Measurements from ENCODE around the gene GALNT18. TPM values are rescaled to one million over a fixed set of nuclear protein-coding genes. Genes with fewer than 3 reads are reported as not detected.

Gene GALNT18
- total RNA-seq, 2 donors from 2014 or later: 5.3 to 7.3 TPM

DNA sequence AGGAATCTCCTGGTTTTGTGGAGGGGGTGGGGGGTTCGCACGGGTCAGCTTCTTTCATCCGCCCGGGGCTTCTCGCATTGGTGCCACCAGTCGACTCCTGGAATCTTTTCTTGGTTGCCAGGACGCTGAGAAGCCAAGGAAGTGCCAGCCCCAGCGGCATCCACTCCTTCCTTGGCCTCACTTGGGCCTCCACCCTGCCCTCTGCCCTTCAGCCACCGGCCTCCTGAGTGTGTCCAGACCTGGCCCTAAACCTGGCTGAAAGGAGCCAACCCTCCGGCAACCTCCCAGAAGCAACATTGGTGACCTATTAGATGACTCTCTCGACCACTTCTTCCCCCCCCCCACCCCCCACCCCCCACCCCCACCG lies 518 bp upstream of the GALNT18 start:
- no peaks in the 10 kb centered on the region for H3K9me3 ChIP-seq
- TF ChIP-seq POLR2A (IDR thresholded peaks at IDR 0.05): no peak
- TF ChIP-seq, protein P1, sequence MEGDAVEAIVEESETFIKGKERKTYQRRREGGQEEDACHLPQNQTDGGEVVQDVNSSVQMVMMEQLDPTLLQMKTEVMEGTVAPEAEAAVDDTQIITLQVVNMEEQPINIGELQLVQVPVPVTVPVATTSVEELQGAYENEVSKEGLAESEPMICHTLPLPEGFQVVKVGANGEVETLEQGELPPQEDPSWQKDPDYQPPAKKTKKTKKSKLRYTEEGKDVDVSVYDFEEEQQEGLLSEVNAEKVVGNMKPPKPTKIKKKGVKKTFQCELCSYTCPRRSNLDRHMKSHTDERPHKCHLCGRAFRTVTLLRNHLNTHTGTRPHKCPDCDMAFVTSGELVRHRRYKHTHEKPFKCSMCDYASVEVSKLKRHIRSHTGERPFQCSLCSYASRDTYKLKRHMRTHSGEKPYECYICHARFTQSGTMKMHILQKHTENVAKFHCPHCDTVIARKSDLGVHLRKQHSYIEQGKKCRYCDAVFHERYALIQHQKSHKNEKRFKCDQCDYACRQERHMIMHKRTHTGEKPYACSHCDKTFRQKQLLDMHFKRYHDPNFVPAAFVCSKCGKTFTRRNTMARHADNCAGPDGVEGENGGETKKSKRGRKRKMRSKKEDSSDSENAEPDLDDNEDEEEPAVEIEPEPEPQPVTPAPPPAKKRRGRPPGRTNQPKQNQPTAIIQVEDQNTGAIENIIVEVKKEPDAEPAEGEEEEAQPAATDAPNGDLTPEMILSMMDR (IDR thresholded peaks at IDR 0.05): no peak
- intact Hi-C loops (cut with DNase I): no loop called here
- no peaks in the 10 kb centered on the region for H3K27me3 ChIP-seq
- no peaks in the 10 kb centered on the region for H3K36me3 ChIP-seq (replicated peaks in 1 of 2; ENCODE audit: insufficient read depth in 1 of 2, low read depth in 2 of 2)
- 8 to 15% methylated on average over 12 of the region's 12 CpGs for WGBS, 2 donors
- no peak for ATAC-seq
- H3K27ac ChIP-seq: peak overlapping the region in 3 of 4 donors; percentile 55 to 78 (median 70)
- no peak overlapping the region for H3K4me3 ChIP-seq
- H3K4me1 ChIP-seq: peaks cover 26% of the 10 kb centered on the region
- DNase-seq: no peak

DNA sequence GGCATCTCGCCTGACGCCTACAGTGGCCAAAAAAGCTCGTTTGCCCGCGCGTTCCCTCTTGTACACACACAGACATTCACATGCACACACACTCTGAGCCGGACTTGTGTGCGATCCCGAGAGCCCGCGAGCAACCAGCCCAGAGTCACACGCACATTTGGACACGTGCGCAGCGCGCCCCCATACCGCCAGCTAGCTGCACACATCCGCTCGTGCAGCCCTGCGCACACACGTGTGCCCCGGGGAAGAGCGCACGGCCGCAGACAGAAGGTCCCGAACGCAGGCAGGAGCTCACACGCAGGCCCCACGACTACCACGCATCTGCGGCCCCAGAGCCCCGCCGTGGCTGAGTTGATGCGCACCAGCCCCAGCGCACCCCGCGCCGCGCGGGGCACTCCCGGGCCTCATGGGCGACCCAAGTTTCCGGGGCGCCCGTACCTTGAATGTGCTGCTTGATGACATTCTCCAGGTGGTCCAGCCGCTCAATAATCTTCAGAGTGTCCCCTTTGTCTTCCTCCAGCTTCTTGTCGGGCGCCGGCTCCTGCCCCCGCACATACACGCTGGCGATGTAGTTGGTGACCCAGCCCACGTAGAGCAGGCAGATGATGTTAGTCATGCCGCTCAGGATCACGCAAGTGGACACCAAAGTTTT lies 758 bp downstream of the GALNT18 start:
- intact Hi-C loops (cut with DNase I): no loop called here
- Histone ChIP-seq H3K36me3 (replicated peaks in 1 of 2; ENCODE audit: insufficient read depth in 1 of 2, low read depth in 2 of 2) (no peaks in the 10 kb centered on the region), H3K27me3 (no peaks in the 10 kb centered on the region), H3K27ac (peak overlapping the region in 3 of 4 donors; percentile 51 to 70 (median 67)), H3K9me3 (no peaks in the 10 kb centered on the region), H3K4me3 (peak overlapping the region; percentile 19 to 43), H3K4me1 (peaks cover 26% of the 10 kb centered on the region)
- ATAC-seq (peak; percentile 5), DNase-seq (peak; percentile 17 to 39 (median 27))
- TF ChIP-seq, protein P1 (IDR thresholded peaks at IDR 0.05): peak in 1 of 7 experiments; percentile 5
- no peak for TF ChIP-seq POLR2A (IDR thresholded peaks at IDR 0.05)
- WGBS, 2 donors: 0 to 1% methylated on average over 12 to 55 of the region's 55 CpGs

DNA sequence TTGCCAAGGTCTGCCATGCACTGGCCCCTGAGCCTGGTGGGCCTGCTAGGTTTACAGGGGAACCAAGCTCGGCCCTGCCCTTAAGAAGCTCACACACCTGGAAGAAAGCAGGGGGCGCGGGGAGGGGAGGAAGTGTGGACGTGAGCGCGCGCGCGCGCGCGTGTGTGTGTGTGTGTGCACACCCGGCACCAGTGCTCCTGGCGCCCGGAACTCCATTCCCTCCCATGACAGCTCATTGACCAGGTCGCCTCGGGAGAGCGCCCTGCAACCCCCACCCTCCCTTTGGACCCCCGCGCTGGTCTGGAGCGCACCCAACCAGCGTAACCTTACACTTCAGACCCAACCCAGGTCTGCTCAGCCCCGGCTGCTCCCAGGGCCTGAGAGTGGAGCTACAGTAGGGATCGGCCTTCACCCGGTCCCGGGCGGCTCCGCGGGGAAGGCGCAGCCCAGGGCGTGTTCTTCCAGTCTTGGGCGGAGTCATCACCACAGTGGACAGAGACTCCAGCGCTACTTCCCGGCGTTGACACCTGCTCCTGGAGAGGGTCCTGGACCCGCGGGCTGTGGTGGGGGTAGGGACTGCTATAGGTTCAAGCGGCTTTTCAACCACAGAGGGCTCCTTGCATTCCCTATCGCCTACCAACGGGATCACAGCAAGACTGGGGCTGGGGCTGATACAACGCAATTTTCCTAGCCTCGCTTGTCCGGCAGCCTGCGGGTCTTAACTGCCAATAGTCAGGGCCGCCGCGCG lies 1.5 kb downstream of the GALNT18 start:
- Histone ChIP-seq H3K9me3 (no peaks in the 10 kb centered on the region), H3K27ac (peak overlapping the region in 2 of 4 donors; percentile 67 to 70), H3K36me3 (replicated peaks in 1 of 2; ENCODE audit: insufficient read depth in 1 of 2, low read depth in 2 of 2) (no peaks in the 10 kb centered on the region), H3K27me3 (no peaks in the 10 kb centered on the region), H3K4me3 (peak overlapping the region; percentile 19 to 43), H3K4me1 (peaks cover 26% of the 10 kb centered on the region)
- DNase-seq (peak; percentile 47 to 57 (median 52)), ATAC-seq (peak; percentile 40)
- intact Hi-C loops (cut with DNase I): no loop called here
- TF ChIP-seq POLR2A (IDR thresholded peaks at IDR 0.05): peak in 2 of 3 donors; percentile 3 to 26
- TF ChIP-seq, protein P1 (IDR thresholded peaks at IDR 0.05): peak in 1 of 7 experiments; percentile 3
- 1 to 8% methylated on average over 18 to 35 of the region's 48 CpGs for WGBS, 2 donors

DNA sequence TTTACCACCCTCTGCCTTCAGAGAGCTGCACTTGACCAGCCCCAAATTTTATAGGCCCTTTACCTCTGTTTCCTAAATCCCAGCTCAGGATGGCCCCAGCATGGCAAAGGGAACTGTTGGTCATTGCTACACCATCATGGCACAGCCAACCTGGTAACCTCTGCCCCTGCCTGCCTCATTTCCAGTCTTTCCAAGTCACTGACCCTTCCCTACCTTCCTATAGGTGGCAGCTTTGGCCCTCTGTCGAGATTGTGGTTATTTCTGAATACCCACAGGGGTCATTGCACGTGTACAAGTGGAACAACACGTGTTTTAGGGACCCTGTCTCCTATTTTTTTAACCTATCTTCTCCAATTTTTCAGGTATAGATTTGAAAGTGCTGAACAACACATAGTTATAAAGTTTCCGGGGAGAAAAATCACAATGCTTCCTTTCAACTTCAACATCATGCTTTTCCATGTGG lies 2.8 kb downstream of the GALNT18 start:
- WGBS, 2 donors: 46 to 59% methylated on average over 4 of the region's 4 CpGs
- H3K9me3 ChIP-seq: no peaks in the 10 kb centered on the region
- ATAC-seq (no peak), DNase-seq (no peak)
- no peaks in the 10 kb centered on the region for H3K27me3 ChIP-seq
- no peak for TF ChIP-seq POLR2A (IDR thresholded peaks at IDR 0.05)
- TF ChIP-seq, protein P1 (IDR thresholded peaks at IDR 0.05): peak in 1 of 7 experiments; percentile 1
- H3K27ac ChIP-seq: no peak overlapping the region
- intact Hi-C loops (cut with DNase I): no loop called here
- no peak overlapping the region for H3K4me3 ChIP-seq
- H3K4me1 ChIP-seq: peaks cover 26% of the 10 kb centered on the region
- H3K36me3 ChIP-seq (replicated peaks in 1 of 2; ENCODE audit: insufficient read depth in 1 of 2, low read depth in 2 of 2): no peaks in the 10 kb centered on the region

Data from body of pancreas (tissue), 4 donors.